ENCODE data around the gene MRPS18A.

- TF ChIP-seq EZH2 (IDR thresholded peaks at IDR 0.05; ENCODE audit: insufficient read depth, poor library complexity, severe bottlenecking) (no peak), EZH2phosphoT487 (IDR thresholded peaks at IDR 0.05; ENCODE audit: insufficient read depth, low read depth) (no peak)
These were observed 41.0 kb upstream of the MRPS18A start for GRCh38 chr6:43728586-43728985.

Measured in GM23248 (cell line).